Bronchial epithelial cell (primary cell): ENCODE measurements around the gene DHX34. TPM values are rescaled to one million over a fixed set of nuclear protein-coding genes. Genes with fewer than 3 reads are reported as not detected.
A peak's percentile ranks its signal among the peaks of the same experiment; 100 is the strongest.

ENCODE experiments used
- DNase-seq: peaks from one replicate; pipeline ENCODE4 v3.0.0-alpha.2; 2010; ENCODE audit warnings: low read depth
- FAIRE-seq: peaks from 2 replicates; lab custom pipeline; 2011; peaks lifted over from hg19 to GRCh38; lab: Jason Lieb, UNC
- H3K27me3 ChIP-seq: 2 replicates; pipeline ENCODE4 v1.5.1; 2011; ENCODE audit warnings: low read length; ENCODE audit not compliant: control insufficient read depth, insufficient read depth
- H3K36me3 ChIP-seq: 2 replicates; pipeline ENCODE4 v1.5.1; 2011; ENCODE audit warnings: low read length; ENCODE audit not compliant: control insufficient read depth, insufficient read depth
- H3K4me3 ChIP-seq: 2 replicates; pipeline ENCODE4 v1.5.1; 2011; ENCODE audit warnings: mild to moderate bottlenecking, low read depth, low read length, control low read depth
- CTCF ChIP-seq: IDR thresholded peaks from 2 replicates; pipeline ENCODE4 v1.5.1; 2011; ENCODE audit warnings: mild to moderate bottlenecking, moderate library complexity, low read length, control low read depth, inconsistent platforms; ENCODE audit not compliant: insufficient read depth, severe bottlenecking
- total RNA-seq: library from RNA; depleted of rRNA; stranded (reverse); fragments of >200 nt; gene quantifications from 2 replicates; pipeline ENCODE4 v1.2.1, GENCODE V29; 2014

Gene DHX34
- total RNA-seq, 1 donor from 2014 or later, result 9.5 TPM

GRCh38 chr19:47402504-47402903 lies 53.4 kb downstream of the DHX34 start:
- TF ChIP-seq CTCF, result no peak
- DNase-seq (no peak), FAIRE-seq (peak; percentile 32)
- Histone ChIP-seq H3K27me3 (peaks cover 7% of the 10 kb centered on the region), H3K4me3 (no peak overlapping the region), H3K36me3 (no peaks in the 10 kb centered on the region)

DNA sequence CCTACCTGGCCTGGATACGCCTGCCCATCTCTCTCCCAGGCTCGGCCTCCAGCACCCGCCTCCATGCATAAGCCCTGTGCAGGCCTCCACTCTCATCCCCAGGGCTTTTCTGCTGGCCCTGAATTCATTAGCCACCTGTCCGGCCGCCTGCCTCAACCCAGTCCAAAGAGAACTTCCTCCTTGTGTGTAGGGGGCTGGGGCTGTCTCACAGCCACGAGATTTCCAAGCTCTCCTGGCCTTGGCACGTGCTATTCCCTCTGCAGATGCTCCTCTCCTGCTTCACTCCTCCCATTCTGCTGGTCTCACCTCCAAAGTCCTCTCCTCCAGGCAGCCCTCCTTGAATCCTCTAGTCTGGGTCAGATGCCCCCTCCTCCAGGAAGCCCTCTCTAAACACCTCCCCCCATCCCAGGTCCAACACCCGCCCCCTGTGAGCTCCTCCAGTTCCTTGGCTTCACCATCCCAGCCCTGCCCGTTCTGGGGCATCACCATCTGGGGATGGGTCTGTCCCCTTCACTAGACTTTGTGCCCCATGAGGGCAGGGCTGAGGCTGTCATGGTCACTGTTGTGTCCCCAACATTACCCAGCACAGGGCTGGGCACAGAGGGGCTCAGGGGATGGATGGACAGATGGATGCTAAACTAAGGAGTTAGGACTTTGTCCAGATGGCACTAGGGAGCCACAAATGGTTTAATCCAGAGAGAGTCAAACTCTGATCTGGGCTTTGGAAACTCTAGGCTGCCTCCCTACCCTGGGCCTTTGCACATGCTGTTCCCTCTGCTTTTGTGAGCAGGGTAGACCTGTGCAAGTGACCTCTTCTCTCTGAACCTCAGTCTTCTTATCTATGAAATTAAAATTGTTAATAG lies 55.5 kb downstream of the DHX34 start:
- no peak for DNase-seq
- H3K27me3 ChIP-seq, result peaks cover 4% of the 10 kb centered on the region
- no peak overlapping the region for H3K4me3 ChIP-seq
- FAIRE-seq, result no peak
- no peaks in the 10 kb centered on the region for H3K36me3 ChIP-seq
- TF ChIP-seq CTCF, result no peak

DNA sequence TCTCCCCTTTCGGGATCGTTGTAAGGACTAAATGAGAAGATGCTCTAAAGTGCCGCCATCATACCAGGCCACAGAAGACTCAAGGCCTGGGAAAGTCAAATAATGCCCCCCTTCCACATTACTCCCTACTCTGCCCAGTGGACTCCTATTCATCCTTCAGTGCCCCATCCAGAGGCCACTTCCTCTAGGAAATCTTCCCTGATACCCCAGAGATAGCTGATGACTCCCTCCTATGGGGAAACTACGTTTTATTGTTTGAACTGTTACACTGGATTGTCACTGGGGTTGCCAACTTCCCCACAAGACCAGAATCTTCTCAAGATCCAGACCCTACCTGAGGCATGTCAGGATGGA lies 56.1 kb downstream of the DHX34 start:
- FAIRE-seq (no peak), DNase-seq (no peak)
- peaks cover 4% of the 10 kb centered on the region for H3K27me3 ChIP-seq
- no peak overlapping the region for H3K4me3 ChIP-seq
- H3K36me3 ChIP-seq, result no peaks in the 10 kb centered on the region
- no peak for TF ChIP-seq CTCF

- FAIRE-seq, result peak; percentile 64
- Histone ChIP-seq H3K4me3 (no peak overlapping the region), H3K27me3 (peaks cover 4% of the 10 kb centered on the region), H3K36me3 (no peaks in the 10 kb centered on the region)
- TF ChIP-seq CTCF, result no peak
- DNase-seq, result no peak
These were observed 56.8 kb downstream of the DHX34 start for GRCh38 chr19:47405854-47406417.

GRCh38 chr19:47406711-47407416 lies 57.7 kb downstream of the DHX34 start:
- no peaks in the 10 kb centered on the region for H3K36me3 ChIP-seq
- H3K4me3 ChIP-seq, result no peak overlapping the region
- no peak for TF ChIP-seq CTCF
- peaks cover 4% of the 10 kb centered on the region for H3K27me3 ChIP-seq
- DNase-seq (no peak), FAIRE-seq (no peak)
